ENCODE measurements around the gene ITPK1.

- TF ChIP-seq REST (IDR thresholded peaks at IDR 0.05; ENCODE audit: insufficient read depth in 1 of 2, low read depth in 2 of 2, low read length in 2 of 2) = no peak
- TF ChIP-seq TAF1 (IDR thresholded peaks at IDR 0.05; ENCODE audit: borderline replicate concordance, insufficient read depth, low read length) = no peak
- no peak for TF ChIP-seq POLR2AphosphoS5 (IDR thresholded peaks at IDR 0.05; ENCODE audit: low read depth, low read length)
- TF ChIP-seq SIN3A (IDR thresholded peaks at IDR 0.05; ENCODE audit: borderline replicate concordance, insufficient read depth, low read length) = no peak
- no peak for TF ChIP-seq FOXP2 (optimal IDR thresholded peaks at IDR 0.05; ENCODE audit: borderline replicate concordance, extremely low read depth, extremely low read length, insufficient read depth)
Measured at GRCh38 chr14:93085911-93086310, 29.8 kb downstream of the ITPK1 start.

All from PFSK-1 (cell line).